IPS-11a (cell line): ENCODE measurements around the gene SIGLEC10.
"Not testable (repeated sequence)": the region's sequence is repeated elsewhere in the genome, so short reads cannot be mapped to it uniquely, and the experiment has no call there.

Experiments
- H3K4me3 ChIP-seq: one replicate; pipeline ENCODE4 v1.5.1; 2013; ENCODE audit warnings: low read depth, low read length, control low read depth

SIGLEC10 gene

DNA sequence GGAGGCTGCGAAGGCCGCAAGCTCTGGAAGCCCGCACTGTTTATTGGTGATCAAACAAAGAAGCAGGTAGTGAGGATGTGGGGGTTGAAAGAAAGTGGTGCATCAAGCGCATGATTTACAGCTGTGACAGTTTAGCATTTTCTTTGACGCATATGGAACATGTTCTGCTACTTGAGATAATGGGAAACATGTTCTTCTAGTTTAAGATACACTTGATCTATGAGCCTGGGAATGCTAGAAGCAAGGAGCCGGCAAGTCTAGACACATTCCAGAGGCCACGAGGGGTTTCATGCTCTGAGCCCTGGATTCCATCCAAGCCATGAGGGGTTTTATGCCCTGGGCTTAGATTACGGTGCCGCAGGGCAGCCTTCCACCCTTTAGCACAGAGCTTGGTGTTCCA lies 20.0 kb downstream of the SIGLEC10 start:
- not testable (repeated sequence) for H3K4me3 ChIP-seq

DNA sequence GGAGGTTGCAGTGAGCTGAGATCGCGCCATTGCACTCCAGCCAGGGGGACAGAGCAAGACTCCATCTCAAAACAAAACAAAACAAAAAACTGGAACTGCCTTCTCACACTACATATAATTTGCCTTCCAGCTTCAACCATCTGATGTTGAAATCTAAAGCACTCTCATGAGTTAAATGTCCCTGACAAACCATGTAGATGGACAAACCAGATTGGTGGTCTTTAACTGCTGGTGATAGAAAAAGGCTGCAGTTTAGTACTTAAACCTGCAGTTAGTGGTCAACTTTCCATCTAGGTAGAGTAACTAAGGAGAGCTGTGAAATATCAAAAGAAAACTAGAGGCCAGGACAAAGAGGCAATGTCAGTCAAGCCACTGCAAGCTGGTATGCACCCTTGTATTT lies 21.3 kb downstream of the SIGLEC10 start:
- no peak overlapping the region for H3K4me3 ChIP-seq

DNA sequence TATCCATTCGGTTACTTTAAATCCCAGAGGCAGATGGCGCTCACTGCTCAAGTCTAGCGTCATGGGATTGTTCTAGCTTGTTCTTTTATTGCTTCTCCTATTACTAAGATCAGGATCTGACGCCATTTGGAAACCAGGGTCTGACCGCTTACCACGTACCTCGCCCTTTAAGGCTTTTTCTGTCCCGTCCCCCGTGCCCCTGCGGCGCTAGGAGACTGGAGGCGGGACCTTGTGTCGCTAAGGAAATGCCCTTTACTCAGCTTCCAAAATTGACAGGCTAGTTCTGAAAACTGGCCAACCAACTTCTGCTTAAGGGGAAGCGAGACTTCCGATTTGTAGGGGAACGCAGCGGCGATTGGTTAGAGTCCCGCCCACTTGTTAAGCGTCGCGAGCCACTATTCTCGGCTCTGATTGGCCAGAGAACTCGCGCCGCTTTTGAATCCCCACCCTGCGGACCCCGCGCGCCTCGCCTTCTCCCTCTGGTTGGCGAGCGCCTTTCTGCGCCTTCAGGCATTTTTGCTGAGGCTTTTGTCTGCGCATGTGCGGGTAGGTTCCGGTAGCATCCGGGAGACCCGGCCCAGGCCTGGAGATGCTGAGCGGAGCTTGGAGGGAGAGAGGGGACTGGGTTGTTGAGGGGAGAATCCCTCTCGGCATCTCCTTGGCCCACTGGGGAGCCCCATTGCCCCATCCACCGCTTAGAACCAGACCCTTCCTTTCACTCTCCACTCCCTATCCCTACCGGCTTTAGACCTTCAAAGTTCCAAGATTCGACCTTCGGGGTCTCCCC lies 23.2 kb downstream of the SIGLEC10 start:
- H3K4me3 ChIP-seq: peak overlapping the region; percentile 83

DNA sequence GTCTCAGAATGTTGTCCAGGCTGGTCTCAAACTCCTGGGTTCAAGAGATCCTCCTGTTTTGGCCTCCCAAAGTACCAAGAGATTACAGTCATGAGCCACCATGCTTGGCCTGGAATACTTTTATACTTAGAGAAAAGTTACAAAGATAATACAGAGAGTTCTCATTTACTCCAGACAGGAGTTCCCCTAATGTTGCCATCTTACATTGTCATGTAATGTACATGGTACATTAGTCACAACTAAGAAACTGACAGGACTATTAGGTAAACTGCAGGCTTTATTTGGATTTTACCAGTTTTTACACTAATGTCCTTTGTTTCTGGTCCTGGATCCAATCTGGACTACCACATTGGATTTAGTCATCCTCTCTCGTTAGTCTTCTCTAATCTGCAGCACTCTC lies 24.7 kb downstream of the SIGLEC10 start:
- H3K4me3 ChIP-seq: no peak overlapping the region

DNA sequence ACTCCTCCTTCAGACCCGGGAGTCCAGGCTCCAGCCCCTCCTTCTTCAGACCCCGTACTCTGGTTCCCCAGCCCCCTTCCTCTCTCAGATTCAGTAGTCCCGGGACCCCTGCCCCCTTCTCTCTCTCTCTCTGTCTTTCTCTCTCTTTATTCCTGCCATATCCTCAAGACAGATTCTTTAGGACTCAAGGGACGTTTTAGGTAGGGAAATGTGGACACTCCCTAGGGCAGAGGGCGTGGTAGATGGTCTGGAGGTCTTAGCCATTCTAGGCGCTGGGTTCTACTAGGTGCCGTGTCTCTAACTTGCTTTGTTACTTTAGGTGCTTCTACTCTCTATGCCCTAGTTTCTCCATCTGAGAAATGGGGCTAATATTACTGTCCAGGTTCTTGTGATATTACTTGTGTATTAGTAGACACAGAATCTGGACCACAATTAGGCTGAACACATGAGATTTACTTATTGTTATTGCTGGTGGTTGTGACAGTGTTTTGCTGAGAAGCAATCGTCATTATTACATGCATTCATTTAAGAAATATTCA lies 26.3 kb downstream of the SIGLEC10 start:
- H3K4me3 ChIP-seq: no peak overlapping the region

DNA sequence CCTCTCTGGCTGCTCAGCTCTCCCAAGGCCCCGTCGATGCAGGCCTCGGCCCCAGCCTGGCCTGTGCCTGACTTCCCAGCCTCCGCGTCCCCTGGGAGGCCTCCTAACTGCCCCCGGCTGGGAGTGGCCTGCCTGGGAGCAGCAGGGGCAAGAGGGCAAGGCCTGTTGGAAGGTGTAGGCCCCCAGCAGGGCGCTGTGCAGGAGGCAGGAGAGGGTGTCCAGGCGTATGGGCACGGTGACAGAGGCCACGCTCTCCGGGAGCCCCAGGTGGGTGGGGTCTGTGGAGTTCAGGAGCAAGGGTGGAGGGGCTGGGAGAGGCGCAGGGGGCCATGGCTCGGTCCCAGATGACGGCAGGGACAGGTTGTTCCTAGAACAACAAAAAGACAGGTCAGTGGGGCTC lies 28.3 kb downstream of the SIGLEC10 start:
- H3K4me3 ChIP-seq: no peak overlapping the region

DNA sequence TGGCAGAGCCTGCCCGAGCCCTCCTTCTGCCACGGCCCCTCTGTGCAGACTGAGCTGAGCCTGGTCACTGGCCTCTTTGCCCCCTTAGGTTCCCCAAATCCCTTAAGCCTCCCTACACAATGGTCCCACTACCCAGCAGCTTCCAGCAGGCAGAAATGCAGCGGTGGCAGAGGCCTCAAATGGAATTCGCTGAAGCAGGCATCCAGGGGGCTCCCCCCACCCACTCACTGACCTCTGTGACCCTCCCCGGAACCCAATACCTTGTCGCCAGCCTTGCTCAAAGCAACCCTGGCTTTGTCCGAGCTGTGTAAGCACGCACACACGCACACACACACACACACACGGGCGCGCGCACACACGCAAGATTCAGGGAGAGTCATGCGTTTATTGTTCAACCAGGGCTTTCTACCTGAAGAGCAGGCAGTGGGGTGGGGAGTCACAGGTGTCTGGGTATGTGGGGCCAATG lies 29.5 kb downstream of the SIGLEC10 start, which contains the start of gene LIM2:
Gene LIM2 (minus strand): TSS at position 51 of the 466 bp plus-strand sequence. CDS start 531 bp downstream, outside the sequence.
- H3K4me3 ChIP-seq: no peak within 1 kb of the TSS

DNA sequence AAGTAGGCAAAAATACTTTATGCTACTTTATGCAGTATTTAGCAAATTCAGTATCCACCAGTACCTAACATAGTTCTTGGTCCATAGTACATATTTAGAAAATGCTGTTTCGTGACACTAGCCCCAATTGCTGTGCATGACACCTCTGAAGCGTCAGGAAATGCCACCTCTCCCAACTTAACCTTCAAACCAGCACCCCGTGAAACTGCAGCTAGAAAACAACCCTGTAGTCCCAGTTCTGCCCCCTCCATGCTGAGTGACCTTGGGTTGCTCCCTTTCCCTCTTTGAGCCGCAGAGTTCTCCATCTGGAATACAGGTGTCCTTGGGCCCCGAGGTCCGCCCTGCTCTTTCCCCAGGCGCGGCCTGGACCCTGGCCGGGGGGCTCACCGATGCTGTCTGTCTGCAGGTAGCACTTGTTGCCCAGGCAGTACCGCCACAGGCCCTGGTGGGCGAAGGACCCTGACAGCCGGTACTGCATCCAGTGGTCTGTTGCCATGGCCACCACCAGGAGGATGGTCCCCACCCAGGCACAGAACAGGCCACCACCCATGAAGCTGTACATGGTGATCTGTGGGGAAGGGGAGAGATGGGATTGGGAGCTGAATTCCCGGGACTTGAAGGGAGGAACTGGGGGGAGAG lies 30.4 kb downstream of the SIGLEC10 start:
- H3K4me3 ChIP-seq: no peak overlapping the region

DNA sequence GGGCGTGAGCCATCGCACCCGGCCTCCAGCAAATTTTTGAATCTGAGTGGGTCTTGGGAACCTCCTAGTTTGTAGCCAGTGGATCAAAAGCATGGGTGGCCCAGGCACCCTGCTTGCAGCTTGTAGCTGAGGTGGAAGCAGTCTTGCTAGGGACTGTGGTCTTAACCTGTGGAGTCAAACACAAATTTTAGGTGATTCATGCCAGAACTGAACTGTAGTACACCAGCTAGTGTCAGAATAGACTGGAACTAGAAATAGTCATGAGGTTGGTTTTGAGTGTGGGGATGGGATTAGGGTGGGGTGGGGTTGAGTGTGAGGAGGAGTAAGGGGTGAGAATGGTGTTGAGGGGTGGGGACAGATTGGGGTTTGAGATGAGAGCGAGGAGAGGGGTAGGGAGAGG lies 35.4 kb downstream of the SIGLEC10 start:
- no peak overlapping the region for H3K4me3 ChIP-seq

DNA sequence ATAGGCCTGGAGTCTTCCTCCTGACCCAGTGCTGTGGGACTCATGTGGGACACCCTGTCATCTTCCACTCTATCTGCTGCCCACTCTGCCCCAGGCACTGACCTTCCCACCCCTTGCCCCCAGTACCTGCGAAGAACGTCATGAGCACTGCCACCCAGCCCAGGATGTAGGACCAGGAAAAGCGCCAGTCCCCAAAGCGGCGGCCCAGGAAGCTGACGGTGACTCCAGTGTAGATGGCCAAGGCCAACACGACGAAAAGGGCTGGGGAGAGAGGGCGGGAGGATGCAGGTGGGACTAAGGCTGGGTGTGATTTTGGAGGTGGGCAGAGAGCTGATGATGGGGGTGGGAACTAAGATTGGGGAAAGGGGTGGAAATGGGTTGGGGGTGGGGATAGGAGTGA lies 37.1 kb downstream of the SIGLEC10 start:
- no peak overlapping the region for H3K4me3 ChIP-seq

DNA sequence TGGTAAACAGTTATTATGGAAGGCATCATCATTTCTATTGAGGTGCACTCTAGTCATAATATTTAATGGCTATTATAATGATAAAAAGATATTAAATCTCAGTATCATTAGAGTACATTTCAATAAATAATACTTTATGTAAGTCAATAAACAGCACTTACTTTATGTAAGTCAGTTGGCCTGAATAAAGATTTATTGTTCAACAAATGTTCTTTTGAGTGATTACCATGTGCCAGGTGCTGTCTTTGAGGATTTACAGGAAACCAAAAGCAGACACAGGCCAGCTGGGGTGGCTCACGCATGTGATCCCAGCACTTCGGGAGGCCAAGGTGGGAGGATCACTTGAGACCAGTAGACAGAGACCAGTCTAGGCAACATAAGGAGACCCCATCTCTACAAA lies 40.0 kb downstream of the SIGLEC10 start:
- H3K4me3 ChIP-seq: no peak overlapping the region

DNA sequence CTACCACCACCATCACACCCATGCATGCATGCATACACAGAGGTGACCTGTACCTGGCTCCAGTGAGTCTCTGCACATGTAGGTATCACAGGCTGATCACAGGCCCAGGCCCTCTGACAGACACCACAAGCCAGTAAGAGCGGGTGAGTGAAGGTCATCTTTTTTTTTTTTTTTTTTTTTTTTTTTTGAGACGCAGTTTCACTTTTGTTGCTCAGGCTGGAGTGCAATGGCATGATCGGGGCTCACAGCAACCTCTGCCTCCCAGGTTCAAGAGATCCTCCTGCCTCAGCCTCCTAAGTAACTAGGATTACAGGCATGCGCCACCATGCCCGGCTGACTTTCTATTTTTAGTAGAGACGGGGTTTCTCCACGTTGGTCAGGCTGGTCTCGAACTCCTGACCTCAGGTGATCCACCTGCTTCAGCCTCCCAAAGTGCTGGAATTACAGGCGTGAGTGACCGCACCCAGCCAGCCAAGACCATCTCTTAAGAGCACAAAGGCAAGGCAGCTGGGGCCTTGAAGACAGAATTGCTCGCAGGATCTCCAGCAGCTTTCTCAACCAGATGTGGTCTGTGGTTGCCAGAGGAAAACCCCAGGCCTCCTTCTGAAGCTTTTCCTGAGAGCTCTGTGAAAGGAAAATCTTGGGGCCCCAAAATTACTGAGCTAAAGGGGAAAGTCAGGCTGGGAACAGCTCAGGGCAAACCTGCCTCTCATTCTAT lies 41.8 kb downstream of the SIGLEC10 start:
- H3K4me3 ChIP-seq: no peak overlapping the region

DNA sequence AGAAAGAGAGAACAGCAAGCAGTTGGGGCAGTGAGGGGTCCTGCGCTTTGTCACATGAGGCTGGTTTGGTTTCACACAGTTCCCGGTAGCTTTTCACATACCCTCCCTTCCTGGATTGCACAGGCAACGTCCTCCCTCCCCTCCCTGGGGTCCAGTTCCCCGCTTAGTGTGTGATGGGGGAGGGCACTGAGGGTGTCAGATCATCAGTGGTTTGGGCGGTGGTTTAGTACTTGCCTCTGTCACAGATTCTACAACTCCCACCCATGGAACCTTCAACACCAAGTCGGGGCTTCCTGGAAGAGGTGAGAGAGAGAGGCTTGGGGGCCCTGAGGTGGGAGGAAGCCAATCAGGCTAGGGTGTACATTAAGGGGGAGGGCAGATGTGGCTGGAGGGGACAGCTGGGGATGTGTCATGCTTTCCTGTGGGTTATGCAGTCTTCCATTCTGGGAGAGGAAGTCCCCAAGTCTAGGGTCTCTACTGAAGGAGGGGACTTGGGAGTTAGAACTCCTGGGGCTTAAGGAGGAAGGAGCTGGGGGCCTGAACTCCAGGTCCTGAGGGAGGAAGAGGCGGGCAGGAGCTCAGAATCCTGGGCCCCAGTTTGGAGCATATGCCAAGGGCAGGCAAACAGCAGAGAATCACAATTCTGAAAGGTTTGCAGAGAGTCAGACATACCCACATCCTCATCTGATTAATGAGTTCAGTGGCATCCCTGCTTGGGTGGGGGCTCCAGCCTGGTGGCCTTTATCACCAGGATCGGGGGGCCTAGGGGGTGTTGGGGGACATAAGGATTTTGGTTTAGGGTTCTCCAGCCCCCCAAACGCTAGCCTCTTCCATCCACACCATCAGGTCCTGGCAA lies 44.6 kb downstream of the SIGLEC10 start, which contains the start of gene NKG7:
Gene NKG7 (minus strand): TSS at position 6 of the 856 bp plus-strand sequence. CDS start 119 bp downstream, outside the sequence.
- H3K4me3 ChIP-seq: no peak within 1 kb of the TSS

DNA sequence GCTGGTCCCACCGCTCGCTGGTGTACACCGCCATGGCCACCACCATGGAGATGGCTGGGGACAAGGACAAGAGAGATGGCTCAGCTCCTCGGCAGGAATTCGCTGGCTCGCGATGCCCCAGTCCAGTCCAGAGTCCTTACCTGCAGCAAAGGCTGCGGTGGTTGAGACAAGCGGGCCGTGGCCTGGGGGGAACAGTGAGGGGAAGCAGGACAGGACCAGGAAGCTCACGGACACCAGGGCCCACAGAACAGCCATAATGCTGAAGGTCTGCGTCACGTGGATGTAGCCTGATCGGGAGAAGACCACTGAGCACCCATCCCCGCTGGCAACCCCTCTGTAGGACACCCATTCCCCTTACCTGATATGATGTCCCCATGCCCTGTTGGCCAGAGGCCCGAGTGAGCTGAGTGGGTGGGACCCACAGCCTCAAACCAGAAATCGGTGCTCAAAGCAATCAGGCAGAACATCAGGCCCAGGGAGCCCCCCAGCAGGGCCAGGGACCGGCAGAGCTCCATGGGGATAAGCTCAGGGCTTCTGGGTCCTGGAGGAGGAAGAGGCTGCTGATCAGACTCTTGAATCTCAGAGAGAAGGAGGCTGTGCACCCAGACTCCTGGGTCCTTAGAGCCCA lies 45.3 kb downstream of the SIGLEC10 start:
- no peak overlapping the region for H3K4me3 ChIP-seq

DNA sequence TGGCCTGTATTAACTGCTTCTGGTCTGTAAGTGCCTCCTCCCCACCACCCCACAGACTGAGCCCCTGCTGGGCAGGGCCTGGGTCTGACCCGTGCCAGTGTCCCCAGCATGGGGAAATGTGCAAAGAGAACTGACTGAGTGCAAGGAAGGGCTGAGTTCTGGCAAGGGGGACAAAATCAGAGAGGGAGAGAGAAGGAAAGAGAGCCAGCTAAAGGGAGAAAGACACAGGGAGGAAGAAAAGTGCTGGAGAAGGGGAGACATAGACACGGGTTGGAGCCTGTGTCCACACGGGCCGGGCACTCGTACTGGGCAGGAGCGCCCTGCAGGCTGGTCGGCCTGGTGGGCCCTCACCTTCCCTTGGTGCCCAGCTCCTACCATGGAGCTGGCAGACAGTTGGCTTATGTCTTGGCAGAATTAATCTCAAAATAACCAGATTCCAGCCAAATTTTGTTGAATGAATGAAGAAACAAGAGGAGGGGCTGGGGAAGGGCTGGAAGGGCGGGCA lies 46.2 kb downstream of the SIGLEC10 start:
- H3K4me3 ChIP-seq: no peak overlapping the region

DNA sequence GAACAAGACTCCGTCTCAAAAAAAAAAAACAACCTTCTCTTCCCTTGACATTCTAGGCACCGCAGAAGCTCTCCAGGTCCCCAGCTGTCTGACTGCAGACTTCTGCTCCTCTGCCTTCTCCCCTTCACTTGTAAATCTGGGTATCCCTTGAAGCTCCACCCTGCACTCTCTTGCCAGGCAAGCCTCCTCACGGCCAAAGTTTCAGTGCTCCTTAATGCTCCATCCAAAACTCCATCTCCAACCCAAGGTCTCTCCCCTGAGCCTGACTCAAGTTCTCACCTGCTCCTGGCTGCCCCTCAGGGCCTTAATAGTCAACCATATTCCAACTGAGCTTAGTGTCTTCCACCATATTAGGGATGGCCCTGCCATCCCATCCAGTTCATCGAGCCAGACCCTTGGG lies 47.2 kb downstream of the SIGLEC10 start:
- H3K4me3 ChIP-seq: no peak overlapping the region

DNA sequence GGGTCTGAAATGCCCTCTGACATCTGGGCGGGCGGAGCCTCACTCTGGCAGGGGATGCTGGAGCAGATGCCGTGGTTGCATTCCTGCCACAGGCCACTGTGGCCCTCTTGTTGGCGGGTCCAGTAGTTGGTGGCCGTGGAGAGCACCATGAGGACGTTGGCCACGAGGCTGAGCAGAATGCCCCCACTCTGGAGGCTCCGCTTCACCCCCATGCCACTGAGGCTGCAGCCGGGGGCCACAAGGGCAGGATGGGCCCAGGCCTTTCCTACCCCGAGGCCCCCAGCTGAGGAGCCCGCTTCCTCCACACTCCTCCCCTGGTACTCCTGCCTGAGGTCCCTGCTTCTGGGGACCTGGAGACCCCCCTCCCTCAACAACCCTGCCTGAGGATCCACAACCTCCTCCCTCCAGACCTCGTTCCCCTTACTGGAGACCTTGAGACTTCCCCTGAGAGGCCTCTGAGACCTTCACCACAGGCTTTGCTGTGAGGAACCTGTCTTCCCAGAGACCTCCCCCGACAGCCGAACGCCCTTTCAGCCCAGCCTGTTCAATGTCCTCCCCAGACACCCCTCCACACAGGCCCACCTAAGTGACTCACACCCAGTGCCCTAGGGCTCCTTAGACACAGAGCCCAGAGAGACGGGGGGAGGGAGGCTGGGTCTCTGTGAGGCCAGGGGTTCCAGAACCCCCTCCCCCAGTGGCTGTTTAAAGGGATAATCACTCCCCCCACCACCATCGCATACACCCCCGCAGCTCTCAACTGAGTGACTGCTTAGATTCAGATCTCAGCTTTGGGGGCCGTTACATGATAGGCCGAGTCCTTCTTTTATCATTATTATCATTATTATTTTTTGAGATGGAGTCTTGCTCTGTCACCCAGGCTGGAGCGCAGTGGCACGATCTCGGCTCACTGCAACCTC lies 48.8 kb downstream of the SIGLEC10 start, which contains the start of gene CLDND2:
Gene CLDND2 (minus strand): TSS at position 638 of the 917 bp plus-strand sequence. CDS start 426 bp downstream, at position 212.
- peak within 1 kb of the TSS; percentile 69 for H3K4me3 ChIP-seq

DNA sequence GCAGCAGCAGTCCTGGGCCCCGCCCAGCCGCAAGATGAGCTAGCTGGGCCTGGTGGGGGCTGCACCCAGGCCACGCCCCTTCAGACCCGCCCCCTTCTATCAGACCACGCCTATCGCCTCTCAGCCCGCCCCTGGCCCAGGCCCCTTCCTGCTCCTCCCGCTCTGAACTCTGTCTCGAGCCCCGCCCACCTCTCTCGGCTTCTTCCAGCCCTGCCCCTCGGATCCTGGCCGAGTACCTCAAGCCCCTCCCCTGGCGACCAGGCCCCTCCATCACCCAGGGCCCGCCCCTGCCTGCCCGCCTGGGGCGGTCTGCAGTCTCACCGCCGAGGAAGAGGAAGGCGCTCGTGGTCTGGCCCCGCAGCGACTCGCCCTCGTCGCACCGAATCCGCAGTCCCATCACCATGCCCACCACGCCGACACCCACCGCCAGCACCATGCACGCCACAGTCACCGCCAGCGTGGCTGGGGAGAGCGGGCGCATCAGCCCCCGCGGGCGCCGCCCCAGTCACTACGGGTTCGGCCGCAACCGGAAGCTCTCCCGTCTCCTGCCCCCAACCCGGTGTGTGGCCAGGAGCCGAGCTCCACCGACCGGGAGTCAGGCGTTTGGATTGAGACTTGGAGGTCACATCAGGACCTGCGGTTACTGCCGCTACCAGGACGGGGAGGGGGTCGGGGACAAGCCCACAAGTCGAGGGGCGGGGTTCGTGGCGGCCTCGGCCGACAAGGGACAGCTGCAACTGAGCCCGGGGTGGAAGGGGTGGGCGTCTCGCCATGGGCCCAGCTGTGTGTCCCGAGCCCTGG lies 49.7 kb downstream of the SIGLEC10 start:
- H3K4me3 ChIP-seq: peak overlapping the region; percentile 84
